Measurements from ENCODE around the gene OPA1. TPM values are rescaled to one million over a fixed set of nuclear protein-coding genes. Genes with fewer than 3 reads are reported as not detected.

Gene OPA1
- total and polyA plus RNA-seq, 2 of the 8 experiments (the other 6 are each of a cell fraction or from before 2014, with no cell fraction given) = 20.3 to 109 TPM

DNA sequence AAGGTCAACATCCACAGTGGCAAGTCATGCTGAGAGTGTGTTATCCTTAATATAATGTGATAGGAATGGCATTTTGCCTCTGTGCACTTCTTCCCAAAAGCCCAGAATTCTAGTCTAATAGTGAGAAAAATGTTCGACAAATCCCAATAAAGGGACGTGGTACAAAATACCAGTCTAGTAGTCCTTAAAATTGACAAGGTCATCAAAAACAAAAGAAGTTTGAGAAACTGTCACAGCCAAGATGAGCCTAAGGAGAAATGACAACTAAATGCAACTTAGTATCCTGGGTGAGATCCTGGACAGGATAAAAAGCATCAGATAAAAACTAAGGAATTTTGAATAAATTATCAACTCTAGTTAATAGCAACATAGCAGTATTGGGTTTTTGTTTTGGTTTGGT is 23.9 kb upstream of the OPA1 start:
- H3K4me3 ChIP-seq (ENCODE audit: extremely low read depth in 1 of 4, insufficient read depth in 2 of 4, low read depth in 3 of 4, low read length in 4 of 4) = no peak overlapping the region
- WGBS, 2 experiments (ENCODE audit: extremely low coverage in 1 of 2, insufficient coverage in 1 of 2, insufficient read length in 1 of 2, insufficient replicate concordance in 2 of 2, low coverage in 1 of 2, low lambda C conversion rate in 2 of 2, missing lambda C conversion rate in 1 of 2) = 94% methylated on average over 2 of the region's 2 CpGs; no CpG with 5 or more reads in 1 of the 2 experiments
- FAIRE-seq = no peak

More for the DNA sequence above, 23.9 kb upstream of the OPA1 start:
- no peaks in the 10 kb centered on the region for H3K79me1 ChIP-seq (ENCODE audit: low read depth, low read length)
- no peak overlapping the region for H3K27ac ChIP-seq (ENCODE audit: low read depth, low read length)
- H4K5ac ChIP-seq (ENCODE audit: insufficient read length, low read depth, low read length) = no peak overlapping the region
- H2BK15ac ChIP-seq (ENCODE audit: low read length) = no peak overlapping the region
- H3K9ac ChIP-seq (replicated peaks in 1 of 4; ENCODE audit: extremely low read depth in 1 of 4, low read depth in 3 of 4, low read length in 3 of 4) = no peak overlapping the region
- no peak overlapping the region for H3K14ac ChIP-seq (ENCODE audit: insufficient read length)
- no peak overlapping the region for H2BK20ac ChIP-seq (ENCODE audit: low read length)
- no peak overlapping the region for H3K18ac ChIP-seq (ENCODE audit: extremely low read depth, low read length)
- no peak overlapping the region for H4K91ac ChIP-seq (replicated peaks; ENCODE audit: insufficient read length, low read length)
- TF ChIP-seq NRF1 (IDR thresholded peaks at IDR 0.05; ENCODE audit: low read depth, low read length) = no peak
- no peak for TF ChIP-seq CEBPB (IDR thresholded peaks at IDR 0.05; ENCODE audit: low read depth, low read length)
- no peak for TF ChIP-seq RAD21 (IDR thresholded peaks at IDR 0.05 in 1 of 2, conservative IDR thresholded peaks at IDR 0.05 in 1 of 2; ENCODE audit: low read depth in 2 of 2, low read length in 2 of 2)
- TF ChIP-seq KDM5A (IDR thresholded peaks at IDR 0.05; ENCODE audit: low read length) = no peak
- TF ChIP-seq HDAC6 (IDR thresholded peaks at IDR 0.05; ENCODE audit: low read depth, low read length) = no peak
- no peak for TF ChIP-seq SAP30 (IDR thresholded peaks at IDR 0.05; ENCODE audit: insufficient read depth, insufficient replicate concordance, low read length)
- no peak for TF ChIP-seq SUZ12 (IDR thresholded peaks at IDR 0.05; ENCODE audit: low read length)
- TF ChIP-seq EP300 (IDR thresholded peaks at IDR 0.05; ENCODE audit: borderline replicate concordance in 1 of 2, low read depth in 2 of 2, low read length in 2 of 2) = no peak
- no peak for TF ChIP-seq ASH2L (IDR thresholded peaks at IDR 0.05; ENCODE audit: low read length)
- TF ChIP-seq BRCA1 (IDR thresholded peaks at IDR 0.05; ENCODE audit: low read depth, low read length) = no peak
- no peak for TF ChIP-seq KDM1A (IDR thresholded peaks at IDR 0.05; ENCODE audit: borderline replicate concordance, low read length)
- no peaks in the 10 kb centered on the region for H3K27me3 ChIP-seq (replicated peaks in 1 of 4; ENCODE audit: control insufficient read depth in 3 of 4, extremely low read depth in 1 of 4, insufficient read depth in 3 of 4, low read length in 3 of 4)
- H2AK5ac ChIP-seq (ENCODE audit: low read depth, low read length) = no peak overlapping the region
- H2AFZ ChIP-seq (ENCODE audit: low read length) = no peak overlapping the region
- no peaks in the 10 kb centered on the region for H3K4me1 ChIP-seq (replicated peaks in 1 of 4; ENCODE audit: control insufficient read depth in 3 of 4, insufficient read depth in 4 of 4, low read length in 3 of 4)
- H2BK5ac ChIP-seq (ENCODE audit: low read depth, low read length) = no peak overlapping the region
- no peaks in the 10 kb centered on the region for H4K20me1 ChIP-seq (replicated peaks in 1 of 2; ENCODE audit: control insufficient read depth in 1 of 2, insufficient read depth in 2 of 2, low read length in 2 of 2)
- DNase-seq (ENCODE audit: low read depth in 1 of 2, low spot score in 2 of 2) = no peak
- H3K56ac ChIP-seq (replicated peaks; ENCODE audit: insufficient read length, low read depth, low read length) = no peak overlapping the region
- CTCF ChIA-PET (ENCODE audit: partially characterized antibody) = interaction anchor here (0.8 to 2.6 kb wide), 3 partner anchors 108 to 756 kb away, joined by 3 to 15 read pairs (median 5); no protein-coding TSS in a partner anchor
- POLR2A ChIA-PET (ENCODE audit: partially characterized antibody) = no interaction called here
- H3K23me2 ChIP-seq (ENCODE audit: low read depth, low read length) = no peaks in the 10 kb centered on the region
- no peaks in the 10 kb centered on the region for H3K36me3 ChIP-seq (ENCODE audit: control insufficient read depth in 2 of 4, insufficient read depth in 4 of 4, low read length in 3 of 4)
- no peak overlapping the region for H3K4me2 ChIP-seq (ENCODE audit: insufficient read depth in 1 of 2, low read depth in 2 of 2, low read length in 2 of 2)
- no peak overlapping the region for H3K4ac ChIP-seq (replicated peaks; ENCODE audit: insufficient read length, low read depth, low read length)
- no peak overlapping the region for H2BK120ac ChIP-seq (replicated peaks; ENCODE audit: low read depth, low read length)
- H3K79me2 ChIP-seq (ENCODE audit: control insufficient read depth in 1 of 2, insufficient read depth in 2 of 2, low read length in 2 of 2) = no peaks in the 10 kb centered on the region
- H3K9me3 ChIP-seq (ENCODE audit: insufficient read depth in 2 of 2, low read depth in 1 of 2, low read length in 1 of 2) = no peaks in the 10 kb centered on the region
- no peak overlapping the region for H2BK12ac ChIP-seq (ENCODE audit: low read depth, low read length)
- no peak overlapping the region for H3K23ac ChIP-seq (ENCODE audit: insufficient read length)
- no peak overlapping the region for H4K8ac ChIP-seq (ENCODE audit: extremely low read depth, insufficient read depth, low read length)

Data from H1 (cell line).